ENCODE measurements around the gene RUNX2.
"Not testable (repeated sequence)": the region's sequence is repeated elsewhere in the genome, so short reads cannot be mapped to it uniquely, and the experiment has no call there.

Gene RUNX2

DNA sequence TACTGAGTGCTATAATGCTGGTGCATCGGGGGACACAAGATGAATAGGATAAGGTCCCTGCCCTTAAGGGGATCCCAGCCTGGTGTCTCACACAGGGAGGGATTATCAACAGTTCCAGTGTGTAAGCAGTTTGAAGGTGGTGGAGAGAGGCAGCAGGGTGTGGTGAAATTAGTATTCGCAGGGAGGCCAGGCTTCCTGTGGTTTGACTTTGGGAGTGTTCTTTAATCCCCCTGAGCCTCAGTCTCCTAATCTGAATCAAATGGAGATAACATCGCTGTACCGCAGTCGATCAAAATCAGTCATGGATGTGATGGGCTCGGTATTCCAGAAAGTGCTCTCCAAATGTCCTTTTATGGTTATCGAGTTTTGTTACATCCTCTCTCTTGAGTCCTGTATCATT, 337.7 kb downstream of the RUNX2 start:
- H3K9me3 ChIP-seq: peaks cover 20% of the 10 kb centered on the region
- H3K27me3 ChIP-seq: peaks cover 36% of the 10 kb centered on the region
- peak overlapping the region; percentile 44 for H3K4me2 ChIP-seq

DNA sequence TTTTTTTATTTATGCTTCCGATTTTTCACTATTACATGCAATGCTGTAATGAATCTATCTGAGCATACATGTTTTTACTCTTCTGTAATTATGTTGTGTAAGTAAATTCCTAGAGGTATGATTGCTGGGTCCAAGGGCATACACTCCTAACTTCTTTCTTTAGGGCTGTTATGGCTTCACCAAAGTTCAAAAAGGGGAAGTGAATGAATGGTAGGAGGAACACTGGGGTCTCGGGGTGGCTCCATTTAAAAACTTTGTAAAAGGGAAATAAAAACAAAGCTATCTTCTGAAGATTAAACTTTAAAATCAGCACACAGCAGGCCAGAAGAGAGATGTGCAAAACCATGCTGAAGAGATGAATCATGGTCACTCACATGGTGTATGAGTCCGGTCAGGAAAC, 338.7 kb downstream of the RUNX2 start:
- Histone ChIP-seq H3K4me2 (no peak overlapping the region), H3K4me1 (peaks cover 33% of the 10 kb centered on the region), H3K4me3 (no peak overlapping the region), H3K27ac (no peak overlapping the region), H3K27me3 (peaks cover 36% of the 10 kb centered on the region), H3K9ac (no peak overlapping the region), H3K9me3 (peaks cover 20% of the 10 kb centered on the region), H3K36me3 (no peaks in the 10 kb centered on the region), H4K20me1 (no peaks in the 10 kb centered on the region)
- no peak for TF ChIP-seq Cebpa-rat (IDR thresholded peaks at IDR 0.05)

More for the DNA sequence above, 337.7 kb downstream of the RUNX2 start:
- peaks cover 33% of the 10 kb centered on the region for H3K4me1 ChIP-seq
- no peak overlapping the region for H3K9ac ChIP-seq
- TF ChIP-seq Cebpa-rat (IDR thresholded peaks at IDR 0.05): no peak
- no peak overlapping the region for H3K27ac ChIP-seq
- no peaks in the 10 kb centered on the region for H4K20me1 ChIP-seq
- no peaks in the 10 kb centered on the region for H3K36me3 ChIP-seq
- no peak overlapping the region for H3K4me3 ChIP-seq

DNA sequence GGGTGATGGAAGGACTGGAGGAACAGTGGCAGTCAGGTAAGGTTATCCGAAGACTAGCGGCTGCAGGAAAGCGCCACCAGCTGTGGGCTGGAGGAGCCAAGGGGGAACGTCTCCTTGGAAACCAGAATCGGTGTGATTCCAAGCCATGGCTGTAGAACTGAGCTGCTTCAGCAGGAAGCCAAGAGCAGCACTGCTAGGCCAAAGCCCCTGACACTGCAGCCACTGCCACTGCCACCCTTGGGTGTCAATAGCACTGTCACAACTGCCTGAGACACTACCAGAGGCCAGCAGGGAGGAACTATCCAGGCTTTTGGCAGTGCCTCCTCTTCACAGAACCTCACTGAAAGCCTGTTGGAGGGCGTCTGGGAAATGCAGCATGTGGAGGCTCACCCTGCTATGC, 339.2 kb downstream of the RUNX2 start:
- Histone ChIP-seq H3K9me3 (peaks cover 19% of the 10 kb centered on the region), H3K4me2 (no peak overlapping the region), H3K9ac (no peak overlapping the region), H3K27ac (no peak overlapping the region), H3K4me1 (peaks cover 33% of the 10 kb centered on the region), H3K27me3 (peaks cover 33% of the 10 kb centered on the region), H3K4me3 (no peak overlapping the region), H4K20me1 (no peaks in the 10 kb centered on the region), H3K36me3 (no peaks in the 10 kb centered on the region)
- no peak for TF ChIP-seq Cebpa-rat (IDR thresholded peaks at IDR 0.05)

DNA sequence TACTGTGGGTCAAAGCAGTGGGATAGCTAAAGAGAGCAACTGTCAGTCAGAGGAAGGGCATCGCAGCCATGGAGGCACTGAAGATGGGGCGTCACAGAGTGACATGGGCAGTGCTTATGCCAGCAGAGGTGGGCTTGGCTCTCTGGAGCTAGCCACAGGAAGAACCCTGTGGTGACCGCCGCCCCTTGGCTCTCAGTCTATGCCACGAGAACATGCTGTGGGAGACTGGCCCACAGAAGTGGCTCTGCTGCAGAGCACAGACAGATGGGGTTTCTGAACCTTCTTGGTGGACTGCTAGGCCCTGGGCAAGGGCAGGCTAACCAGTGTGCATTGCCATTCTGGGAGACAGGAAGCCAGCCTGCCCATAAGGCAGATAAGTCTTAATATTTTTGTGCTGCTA, 339.6 kb downstream of the RUNX2 start:
- no peak overlapping the region for H3K4me2 ChIP-seq
- H3K27me3 ChIP-seq: peaks cover 28% of the 10 kb centered on the region
- H3K9ac ChIP-seq: no peak overlapping the region
- H3K36me3 ChIP-seq: no peaks in the 10 kb centered on the region
- peaks cover 15% of the 10 kb centered on the region for H3K9me3 ChIP-seq
- TF ChIP-seq Cebpa-rat (IDR thresholded peaks at IDR 0.05): no peak
- no peak overlapping the region for H3K4me3 ChIP-seq
- no peaks in the 10 kb centered on the region for H4K20me1 ChIP-seq
- no peak overlapping the region for H3K27ac ChIP-seq
- H3K4me1 ChIP-seq: peaks cover 33% of the 10 kb centered on the region

DNA sequence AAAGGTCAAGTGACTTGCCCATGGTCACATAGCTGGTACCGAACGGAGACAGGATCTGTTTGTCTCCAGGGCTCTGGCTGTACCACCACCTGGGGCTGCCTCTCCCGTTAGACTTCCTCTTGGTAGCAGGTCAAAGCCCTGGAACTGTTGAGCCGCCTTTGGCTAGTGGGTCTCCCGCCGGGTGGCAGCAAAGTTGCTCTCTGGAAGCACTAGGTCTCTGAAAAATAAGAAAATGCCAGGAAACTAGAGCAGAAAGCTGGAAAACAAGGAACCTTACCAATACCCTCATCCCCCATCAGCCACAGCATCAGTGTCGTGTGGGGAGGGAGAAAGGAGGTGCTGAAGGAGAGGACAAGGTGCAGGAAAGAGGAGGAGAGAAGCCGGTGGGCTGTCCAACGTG, 340.6 kb downstream of the RUNX2 start:
- no peak overlapping the region for H3K27ac ChIP-seq
- no peaks in the 10 kb centered on the region for H4K20me1 ChIP-seq
- no peak overlapping the region for H3K4me3 ChIP-seq

DNA sequence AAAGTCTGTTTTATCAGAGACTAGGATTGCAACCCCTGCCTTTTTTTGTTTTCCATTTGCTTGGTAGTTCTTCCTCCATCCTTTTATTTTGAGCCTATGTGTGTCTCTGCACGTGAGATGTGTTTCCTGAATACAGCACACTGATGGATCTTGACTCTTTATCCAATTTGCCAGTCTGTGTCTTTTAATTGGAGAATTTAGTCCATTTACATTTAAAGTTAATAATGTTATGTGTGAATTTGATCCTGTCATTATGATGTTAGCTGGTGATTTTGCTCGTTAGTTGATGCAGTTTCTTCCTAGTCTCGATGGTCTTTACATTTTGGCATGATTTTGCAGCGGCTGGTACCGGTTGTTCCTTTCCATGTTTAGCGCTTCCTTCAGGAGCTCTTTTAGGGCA, 345.0 kb downstream of the RUNX2 start:
- H3K27ac ChIP-seq, H3K4me2 ChIP-seq, H3K27me3 ChIP-seq, H3K9me3 ChIP-seq, H3K36me3 ChIP-seq, H4K20me1 ChIP-seq, H3K4me3 ChIP-seq, H3K9ac ChIP-seq: not testable (repeated sequence)
- H3K4me1 ChIP-seq: peaks cover 30% of the 10 kb centered on the region

More for the DNA sequence above, 340.6 kb downstream of the RUNX2 start:
- no peaks in the 10 kb centered on the region for H3K36me3 ChIP-seq
- no peak overlapping the region for H3K4me2 ChIP-seq
- peaks cover 27% of the 10 kb centered on the region for H3K4me1 ChIP-seq
- peaks cover 19% of the 10 kb centered on the region for H3K27me3 ChIP-seq
- H3K9ac ChIP-seq: no peak overlapping the region
- H3K9me3 ChIP-seq: peaks cover 5% of the 10 kb centered on the region
- TF ChIP-seq Cebpa-rat (IDR thresholded peaks at IDR 0.05): no peak

DNA sequence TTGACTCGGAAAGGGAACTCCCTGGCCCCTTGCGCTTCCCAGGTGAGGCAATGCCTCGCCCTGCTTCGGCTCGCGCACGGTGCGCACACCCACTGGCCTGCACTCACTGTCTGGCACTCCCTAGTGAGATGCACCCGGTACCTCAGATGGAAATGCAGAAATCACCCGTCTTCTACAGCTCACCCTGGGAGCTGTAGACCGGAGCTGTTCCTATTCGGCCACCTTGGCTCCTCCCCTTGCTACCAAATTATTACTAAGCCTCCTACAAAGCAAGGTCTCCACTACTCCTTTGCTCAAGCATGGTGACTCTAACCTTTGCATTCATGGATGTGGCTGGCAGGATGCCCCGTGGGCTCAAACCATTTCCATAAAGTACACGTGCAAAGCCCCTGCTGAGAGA, 347.0 kb downstream of the RUNX2 start:
- Histone ChIP-seq H3K4me1 (peaks cover 47% of the 10 kb centered on the region), H3K4me2 (peak overlapping the region; percentile 88; the same call in 1 of the 2 replicates)
- H4K20me1 ChIP-seq, H3K27ac ChIP-seq, H3K36me3 ChIP-seq, H3K9me3 ChIP-seq, H3K9ac ChIP-seq, H3K27me3 ChIP-seq, H3K4me3 ChIP-seq: not testable (repeated sequence)

DNA sequence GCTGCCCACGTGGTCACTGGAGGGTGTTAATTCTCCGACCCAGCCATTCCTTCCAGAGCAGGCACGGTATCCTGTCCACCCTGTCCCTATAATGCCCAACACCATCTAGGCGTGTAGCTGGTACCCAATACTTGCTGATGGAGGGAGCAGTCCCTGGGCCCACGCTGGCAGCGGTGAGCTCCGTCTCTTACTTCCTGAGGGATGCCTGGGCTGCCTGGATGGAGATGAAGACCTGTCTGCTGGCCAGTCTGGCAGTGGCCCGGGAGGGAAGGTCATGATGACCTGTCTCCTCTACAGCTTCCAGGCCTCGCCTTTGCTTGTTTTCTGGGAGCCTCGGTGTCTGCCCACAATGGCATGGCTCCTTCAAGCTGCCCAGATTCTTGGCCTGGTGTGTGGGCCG, 347.5 kb downstream of the RUNX2 start:
- no peak overlapping the region for H3K27ac ChIP-seq
- H4K20me1 ChIP-seq: no peaks in the 10 kb centered on the region
- peak overlapping the region; percentile 88; the same call in 1 of the 2 replicates for H3K4me2 ChIP-seq
- peaks cover 47% of the 10 kb centered on the region for H3K4me1 ChIP-seq
- TF ChIP-seq Cebpa-rat (IDR thresholded peaks at IDR 0.05): no peak
- no peak overlapping the region; the same call in 1 of the 2 replicates for H3K9ac ChIP-seq
- no peaks in the 10 kb centered on the region for H3K36me3 ChIP-seq
- H3K4me3 ChIP-seq: no peak overlapping the region
- H3K27me3 ChIP-seq: no peaks in the 10 kb centered on the region
- H3K9me3 ChIP-seq: peaks cover 11% of the 10 kb centered on the region

DNA sequence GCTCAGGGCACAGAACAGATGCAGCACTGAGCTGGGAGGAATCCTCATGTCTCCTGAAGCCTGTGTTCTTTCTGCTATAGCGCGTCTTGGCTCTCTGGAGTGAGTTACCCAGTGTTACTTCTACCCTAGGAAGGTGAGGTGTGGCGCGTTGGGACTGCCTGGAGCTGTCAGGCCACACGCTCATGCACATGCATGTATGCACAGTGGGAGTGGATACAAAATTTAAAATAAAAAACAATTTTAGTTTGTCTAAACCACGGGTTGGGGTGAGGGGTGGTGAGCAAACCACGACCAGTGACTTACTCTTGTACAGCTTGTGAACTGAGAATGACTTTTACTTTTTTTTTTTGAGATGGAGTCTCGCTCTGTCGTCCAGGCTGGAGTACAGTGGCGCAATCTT, 348.2 kb downstream of the RUNX2 start:
- H3K36me3 ChIP-seq: no peaks in the 10 kb centered on the region
- peak overlapping the region; percentile 88 for H3K4me2 ChIP-seq
- H3K9ac ChIP-seq: no peak overlapping the region
- H3K27ac ChIP-seq: no peak overlapping the region
- TF ChIP-seq Cebpa-rat (IDR thresholded peaks at IDR 0.05): no peak
- peaks cover 47% of the 10 kb centered on the region for H3K4me1 ChIP-seq
- no peaks in the 10 kb centered on the region for H4K20me1 ChIP-seq
- H3K27me3 ChIP-seq: no peaks in the 10 kb centered on the region
- H3K9me3 ChIP-seq: peaks cover 16% of the 10 kb centered on the region
- H3K4me3 ChIP-seq: no peak overlapping the region

DNA sequence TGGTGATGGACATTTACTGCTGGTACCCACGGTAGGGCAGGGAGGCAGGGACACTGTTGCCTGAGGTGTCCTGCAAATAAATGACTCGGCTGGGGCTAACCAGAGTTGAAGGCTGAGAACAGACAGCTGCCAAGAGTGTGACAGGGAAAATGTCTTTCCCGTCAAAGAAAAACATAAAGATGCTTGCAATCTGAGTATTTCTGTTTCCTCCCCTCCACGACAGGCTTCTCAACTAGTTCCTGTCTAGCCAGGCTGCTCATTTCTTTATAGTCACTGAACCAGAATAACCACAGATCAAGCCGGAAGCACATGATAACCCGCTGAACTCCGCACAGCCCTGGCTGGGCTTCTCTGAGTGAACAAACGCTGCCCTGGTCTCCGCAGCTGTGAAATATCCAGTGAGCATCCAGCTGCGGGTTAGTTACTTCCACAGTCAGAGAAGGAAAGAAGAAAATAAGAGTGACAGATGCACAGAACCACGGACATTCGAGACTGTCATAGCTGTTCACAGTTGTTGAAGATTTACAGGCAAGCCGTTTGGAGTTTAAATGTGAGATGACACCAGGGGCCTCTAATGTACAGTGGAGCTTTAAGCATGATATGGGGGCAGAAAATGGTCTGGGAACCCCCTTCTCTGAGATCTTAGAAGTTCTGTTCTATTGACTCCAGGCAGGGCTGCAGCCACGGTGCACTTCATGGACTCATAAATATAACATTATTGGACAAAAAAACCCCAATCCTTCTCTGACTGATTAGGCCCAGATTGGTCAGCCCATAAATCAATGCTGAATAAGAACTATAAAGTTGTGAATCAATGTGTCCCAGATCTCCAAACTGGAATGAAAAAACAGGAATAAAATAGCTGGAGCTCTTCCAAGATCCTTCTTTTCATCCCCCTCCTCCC, 349.5 kb downstream of the RUNX2 start:
- H3K9me3 ChIP-seq: peaks cover 28% of the 10 kb centered on the region
- peak overlapping the region; percentile 88 for H3K4me2 ChIP-seq
- peak overlapping the region; percentile 59 for H3K27ac ChIP-seq
- H3K27me3 ChIP-seq: no peaks in the 10 kb centered on the region
- peak overlapping the region; percentile 13; the same call in 1 of the 2 replicates for H3K4me3 ChIP-seq
- peak overlapping the region; percentile 33; the same call in 1 of the 2 replicates for H3K9ac ChIP-seq
- H4K20me1 ChIP-seq: no peaks in the 10 kb centered on the region
- no peak for TF ChIP-seq Cebpa-rat (IDR thresholded peaks at IDR 0.05)
- peaks cover 57% of the 10 kb centered on the region for H3K4me1 ChIP-seq
- no peaks in the 10 kb centered on the region for H3K36me3 ChIP-seq

All from BLaER1 (cell line).